Bronchial epithelial cell (primary cell): Measurements from ENCODE around the gene PIAS4. TPM values are rescaled to one million over a fixed set of nuclear protein-coding genes. Genes with fewer than 3 reads are reported as not detected.

ENCODE experiments used
- DNase-seq: peaks from one replicate; pipeline ENCODE4 v3.0.0-alpha.2; 2010; ENCODE audit warnings: low read depth
- FAIRE-seq: peaks from 2 replicates; lab custom pipeline; 2011; peaks lifted over from hg19 to GRCh38; lab: Jason Lieb, UNC
- H3K27me3 ChIP-seq: 2 replicates; pipeline ENCODE4 v1.5.1; 2011; ENCODE audit warnings: low read length; ENCODE audit not compliant: control insufficient read depth, insufficient read depth
- H3K36me3 ChIP-seq: 2 replicates; pipeline ENCODE4 v1.5.1; 2011; ENCODE audit warnings: low read length; ENCODE audit not compliant: control insufficient read depth, insufficient read depth
- H3K4me3 ChIP-seq: 2 replicates; pipeline ENCODE4 v1.5.1; 2011; ENCODE audit warnings: mild to moderate bottlenecking, low read depth, low read length, control low read depth
- total RNA-seq: library from RNA; depleted of rRNA; stranded (reverse); fragments of >200 nt; gene quantifications from 2 replicates; pipeline ENCODE4 v1.2.1, GENCODE V29; 2014
- TF ChIP-seq, protein P1 (sequence below): IDR thresholded peaks from 2 replicates; pipeline ENCODE4 v1.5.1; 2011; ENCODE audit warnings: mild to moderate bottlenecking, moderate library complexity, low read length, control low read depth, inconsistent platforms; ENCODE audit not compliant: insufficient read depth, severe bottlenecking

Gene PIAS4
- total RNA-seq, 1 donor from 2014 or later = 10.0 TPM

DNA sequence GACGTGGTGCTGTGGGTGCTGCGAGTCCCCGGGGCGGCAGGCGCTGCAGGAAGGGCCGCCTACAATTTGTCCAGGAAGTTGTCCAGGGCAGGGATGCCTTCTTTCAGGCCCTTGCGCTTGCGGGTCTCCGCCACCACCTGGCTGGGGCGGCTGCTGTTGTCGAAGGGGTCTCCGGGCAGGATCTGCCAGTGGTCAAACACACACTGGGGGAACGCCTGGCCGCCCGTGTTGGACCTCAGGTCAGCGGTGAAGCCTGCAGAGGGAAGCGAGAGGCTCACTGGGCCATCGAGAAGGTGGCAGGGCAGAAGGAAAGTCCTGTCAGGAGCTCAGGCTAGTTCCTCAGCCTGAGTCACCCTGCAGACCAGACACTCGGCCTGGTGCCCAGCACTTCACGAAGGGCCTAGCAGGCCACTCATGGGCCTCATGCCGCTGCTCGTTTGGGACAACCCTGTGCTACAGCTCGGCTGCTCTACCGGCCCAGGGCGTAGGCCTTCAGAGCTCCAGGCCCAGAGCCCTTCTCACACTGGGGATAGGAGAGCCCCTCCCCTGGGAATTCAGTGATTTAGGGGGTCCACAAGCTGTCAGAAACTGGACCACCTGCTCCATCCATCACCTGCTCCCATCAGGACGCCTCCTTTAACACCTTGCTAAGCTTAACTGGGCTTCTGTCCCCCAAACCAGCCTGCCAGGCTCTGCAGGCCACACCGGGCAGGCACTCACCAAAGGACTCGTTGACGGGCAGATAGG is 30.9 kb upstream of the PIAS4 start:
- FAIRE-seq (no peak), DNase-seq (no peak)
- Histone ChIP-seq H3K4me3 (no peak overlapping the region), H3K27me3 (no peaks in the 10 kb centered on the region), H3K36me3 (peaks cover 58% of the 10 kb centered on the region)
- TF ChIP-seq, protein P1, sequence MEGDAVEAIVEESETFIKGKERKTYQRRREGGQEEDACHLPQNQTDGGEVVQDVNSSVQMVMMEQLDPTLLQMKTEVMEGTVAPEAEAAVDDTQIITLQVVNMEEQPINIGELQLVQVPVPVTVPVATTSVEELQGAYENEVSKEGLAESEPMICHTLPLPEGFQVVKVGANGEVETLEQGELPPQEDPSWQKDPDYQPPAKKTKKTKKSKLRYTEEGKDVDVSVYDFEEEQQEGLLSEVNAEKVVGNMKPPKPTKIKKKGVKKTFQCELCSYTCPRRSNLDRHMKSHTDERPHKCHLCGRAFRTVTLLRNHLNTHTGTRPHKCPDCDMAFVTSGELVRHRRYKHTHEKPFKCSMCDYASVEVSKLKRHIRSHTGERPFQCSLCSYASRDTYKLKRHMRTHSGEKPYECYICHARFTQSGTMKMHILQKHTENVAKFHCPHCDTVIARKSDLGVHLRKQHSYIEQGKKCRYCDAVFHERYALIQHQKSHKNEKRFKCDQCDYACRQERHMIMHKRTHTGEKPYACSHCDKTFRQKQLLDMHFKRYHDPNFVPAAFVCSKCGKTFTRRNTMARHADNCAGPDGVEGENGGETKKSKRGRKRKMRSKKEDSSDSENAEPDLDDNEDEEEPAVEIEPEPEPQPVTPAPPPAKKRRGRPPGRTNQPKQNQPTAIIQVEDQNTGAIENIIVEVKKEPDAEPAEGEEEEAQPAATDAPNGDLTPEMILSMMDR = no peak

- H3K27me3 ChIP-seq = no peaks in the 10 kb centered on the region
- peaks cover 66% of the 10 kb centered on the region for H3K36me3 ChIP-seq
- TF ChIP-seq, protein P1 = peak; percentile 20
- FAIRE-seq (no peak), DNase-seq (no peak)
- H3K4me3 ChIP-seq = no peak overlapping the region
Observed at GRCh38 chr19:3977242-3978143, 30.0 kb upstream of the PIAS4 start.

DNA sequence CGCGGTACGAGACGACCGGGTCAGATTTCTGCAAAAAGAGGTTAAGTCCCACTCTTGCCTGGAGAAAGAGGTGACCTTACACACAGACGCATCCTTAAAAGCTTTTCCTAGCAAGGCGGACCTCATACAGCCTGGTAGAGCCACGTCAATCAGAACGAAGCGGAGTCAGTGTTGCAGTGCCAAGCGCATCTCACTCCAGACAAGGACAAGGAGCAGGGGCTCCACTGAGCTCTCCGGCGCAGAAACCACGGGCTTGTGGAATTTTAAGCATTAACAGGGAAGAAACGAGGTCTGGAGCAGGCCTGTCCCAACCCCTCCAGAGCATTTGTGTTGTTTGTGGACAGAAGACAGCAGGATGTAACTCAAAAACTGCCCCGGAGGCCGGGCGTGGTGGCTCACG is 29.4 kb upstream of the PIAS4 start:
- FAIRE-seq (no peak), DNase-seq (no peak)
- no peak overlapping the region for H3K4me3 ChIP-seq
- TF ChIP-seq, protein P1 = no peak
- no peaks in the 10 kb centered on the region for H3K27me3 ChIP-seq
- peaks cover 73% of the 10 kb centered on the region for H3K36me3 ChIP-seq

DNA sequence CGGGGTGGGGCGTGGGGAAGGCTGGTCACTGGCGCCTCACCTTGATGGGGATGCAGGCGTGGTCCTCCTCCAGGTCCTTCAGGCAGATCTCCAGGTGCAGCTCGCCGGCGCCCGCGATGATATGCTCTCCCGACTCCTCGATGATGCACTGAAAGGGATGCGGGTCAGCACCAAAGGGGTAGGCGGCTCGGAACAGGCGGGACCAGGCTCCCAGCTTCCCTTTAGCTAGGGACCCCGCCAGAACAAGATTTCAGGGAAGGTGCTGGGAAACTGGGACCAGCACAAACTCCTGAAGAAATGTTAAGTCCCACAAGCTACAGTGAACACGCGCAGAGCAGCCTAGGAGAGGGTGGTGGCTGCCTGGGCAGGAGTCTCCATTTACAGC is 28.3 kb upstream of the PIAS4 start:
- DNase-seq (no peak), FAIRE-seq (no peak)
- Histone ChIP-seq H3K36me3 (peaks cover 84% of the 10 kb centered on the region), H3K4me3 (no peak overlapping the region), H3K27me3 (no peaks in the 10 kb centered on the region)
- TF ChIP-seq, protein P1 = no peak

DNA sequence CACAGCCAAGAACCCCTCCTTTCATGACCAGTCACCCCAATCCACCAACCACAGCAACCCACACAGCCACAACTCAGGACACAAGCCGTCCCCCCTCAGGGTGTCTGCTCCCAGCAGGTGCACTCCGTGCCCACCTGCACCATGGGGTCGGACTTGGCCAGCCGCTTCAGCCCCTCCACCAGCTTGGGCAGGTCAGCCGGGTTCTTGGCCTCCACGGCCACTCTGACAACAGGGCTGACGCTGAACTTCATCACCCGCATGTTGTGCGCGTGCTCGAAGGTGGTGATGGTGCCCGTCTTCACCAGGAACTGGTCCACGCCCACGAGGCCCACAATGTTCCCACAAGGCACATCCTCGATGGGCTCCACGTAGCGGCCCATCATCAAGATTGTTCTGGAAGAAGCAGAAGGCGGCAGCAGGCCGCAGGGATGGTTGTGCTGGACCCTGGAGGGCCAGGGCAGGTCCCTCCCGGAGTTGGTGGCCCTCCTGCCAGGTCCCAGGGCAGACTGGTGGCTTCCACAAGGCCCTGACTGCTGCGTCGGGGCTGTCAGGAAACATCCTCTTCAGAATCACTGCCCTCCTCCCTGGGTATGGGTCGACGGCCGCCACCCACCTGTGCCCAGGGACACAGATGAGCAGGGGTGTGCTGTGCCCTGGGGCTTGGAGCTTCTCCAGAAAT is 27.7 kb upstream of the PIAS4 start:
- FAIRE-seq = no peak
- H3K36me3 ChIP-seq = peaks cover 87% of the 10 kb centered on the region

More for the DNA sequence above, 27.7 kb upstream of the PIAS4 start:
- TF ChIP-seq, protein P1 = no peak
- Histone ChIP-seq H3K4me3 (no peak overlapping the region), H3K27me3 (no peaks in the 10 kb centered on the region)
- no peak for DNase-seq
